Measurements from ENCODE around the gene PRDM10. TPM values are rescaled to one million over a fixed set of nuclear protein-coding genes. Genes with fewer than 3 reads are reported as not detected.

The PRDM10 gene
- total RNA-seq, 1 experiment from 2014 or later = 7.7 TPM

DNA sequence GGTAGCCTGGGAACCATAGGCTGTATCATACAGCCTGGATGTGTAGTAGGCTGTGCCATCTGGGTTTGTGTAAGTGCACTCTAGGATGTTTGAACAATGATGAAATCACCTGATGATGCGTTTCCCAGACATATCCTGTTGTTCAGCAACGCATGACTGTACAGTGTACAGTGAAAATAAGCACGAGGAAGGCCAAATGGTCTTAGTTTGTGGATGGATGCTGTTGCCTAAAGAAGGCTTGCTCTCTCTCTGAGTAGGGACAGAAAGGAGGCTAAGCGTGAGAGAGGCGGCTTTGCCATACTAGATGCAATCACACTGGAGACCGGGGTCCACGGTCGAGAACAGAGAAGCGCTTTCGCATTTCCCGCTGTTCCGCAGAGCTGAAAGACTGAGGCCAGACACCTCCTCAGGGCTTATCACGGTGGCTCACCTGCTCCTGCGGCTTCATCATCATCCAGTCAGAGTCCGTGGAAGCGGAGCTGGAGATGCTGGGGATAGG lies 39.5 kb upstream of the PRDM10 start:
- no peak overlapping the region for H3K27ac ChIP-seq (ENCODE audit: insufficient read length, low read depth, low read length)
- peaks cover 9 to 12% of the 10 kb centered on the region in 2 experiments for H3K4me1 Mint-ChIP-seq
- DNase-seq = no peak

More for the DNA sequence above, 39.5 kb upstream of the PRDM10 start:
- peaks cover 4 to 5% of the 10 kb centered on the region in 2 experiments; a peak in 4 of 5 replicates for H3K9me3 Mint-ChIP-seq
- Histone ChIP-seq H3T11ph (ENCODE audit: low read length) (no peak overlapping the region), H4K20me1 (ENCODE audit: control insufficient read depth, insufficient read depth, insufficient read length) (no peaks in the 10 kb centered on the region), H2AFZ (ENCODE audit: low read length) (no peak overlapping the region), H2BK12ac (ENCODE audit: insufficient read length, low read depth, low read length) (no peak overlapping the region), H2BK15ac (ENCODE audit: low read depth, low read length) (no peak overlapping the region), H3K23ac (ENCODE audit: insufficient read length, low read depth, low read length) (no peak overlapping the region), H3K14ac (ENCODE audit: insufficient read depth, low read length) (no peak overlapping the region; the same call in 1 of the 2 replicates), H2BK120ac (ENCODE audit: low read depth, low read length, poor library complexity, severe bottlenecking) (no peak overlapping the region), H3K4ac (ENCODE audit: low read depth, low read length) (no peak overlapping the region), H2BK5ac (ENCODE audit: insufficient read length, low read length) (no peak overlapping the region), H3K23me2 (ENCODE audit: insufficient read length, low read depth, low read length, poor library complexity, severe bottlenecking) (no peaks in the 10 kb centered on the region), H4K8ac (replicated peaks; ENCODE audit: insufficient read length, low read depth, low read length) (no peak overlapping the region), H3K9ac (ENCODE audit: extremely low read depth, insufficient read length, low read length) (no peak overlapping the region), H3K79me1 (ENCODE audit: insufficient read depth, low read depth, low read length, poor library complexity, severe bottlenecking) (no peaks in the 10 kb centered on the region), H3K4me1 (ENCODE audit: insufficient read depth, low read length) (no peaks in the 10 kb centered on the region; the same call in 1 of the 2 replicates), H4K91ac (ENCODE audit: insufficient read length, low read depth, low read length) (no peak overlapping the region), H3K56ac (ENCODE audit: insufficient read length, low read depth, low read length) (no peak overlapping the region), H3K4me2 (ENCODE audit: insufficient read depth, insufficient read length, low read length) (no peak overlapping the region), H3K18ac (ENCODE audit: insufficient read length, low read depth, low read length) (no peak overlapping the region), H2BK20ac (ENCODE audit: low read depth, low read length, poor library complexity, severe bottlenecking) (no peak overlapping the region), H3K79me2 (ENCODE audit: insufficient read depth, low read length) (no peaks in the 10 kb centered on the region), H3K27me3 (ENCODE audit: insufficient read depth, low read length) (no peaks in the 10 kb centered on the region), H4K5ac (ENCODE audit: insufficient read length, low read depth, low read length) (no peak overlapping the region), H3K9me3 (ENCODE audit: control insufficient read depth, low read depth, low read length) (no peaks in the 10 kb centered on the region), H2AK5ac (ENCODE audit: insufficient read length, low read length) (no peak overlapping the region)
- H3K36me3 Mint-ChIP-seq (ENCODE audit: insufficient read depth in 1 of 3, low read depth in 3 of 3) = peaks cover 0 to 4% (median 0%) of the 10 kb centered on the region in 3 experiments; a peak in 2 of 7 replicates
- no peak for TF ChIP-seq CTCF (conservative IDR thresholded peaks at IDR 0.05)
- no peak overlapping the region for H3K27ac Mint-ChIP-seq
- H3K4me3 Mint-ChIP-seq = no peak overlapping the region
- no CpG with 5 or more reads among the region's 16 CpGs for WGBS (ENCODE audit: extremely low coverage, insufficient read length, low lambda C conversion rate)
- H3K27me3 Mint-ChIP-seq (ENCODE audit: low read depth) = peaks cover 4% of the 10 kb centered on the region; the same call in 1 of the 2 replicates

All from H9 (cell line).